Measurements from ENCODE around the gene PDE3A. TPM values are rescaled to one million over a fixed set of nuclear protein-coding genes. Genes with fewer than 3 reads are reported as not detected.

Gene PDE3A
- total RNA-seq, 5 donors from 2014 or later (not counting 1 experiment from before 2014, with no cell fraction given): 0.03 to 0.10 (median 0.09) TPM; not detected in 2

- Histone ChIP-seq H3K9me3 (no peaks in the 10 kb centered on the region), H3K4me3 (ENCODE audit: control insufficient read depth in 1 of 2, extremely low read depth in 1 of 2, low read length in 1 of 2) (no peak overlapping the region), H3K4me1 (ENCODE audit: control insufficient read depth in 1 of 2, extremely low read depth in 1 of 2, insufficient read depth in 2 of 2, low read length in 2 of 2) (no peaks in the 10 kb centered on the region), H3K36me3 (ENCODE audit: control insufficient read depth in 2 of 2, extremely low read depth in 1 of 2, insufficient read depth in 1 of 2, low read length in 1 of 2) (no peaks in the 10 kb centered on the region), H3K27ac (ENCODE audit: low read length) (no peak overlapping the region), H3K27me3 (replicated peaks in 1 of 2; ENCODE audit: control insufficient read depth in 2 of 2, extremely low read depth in 1 of 2, insufficient read depth in 2 of 2, low read length in 1 of 2) (no peaks in the 10 kb centered on the region)
- DNase-seq (no peak), ATAC-seq (replicated peaks in 1 of 4) (no peak)
- POLR2A ChIA-PET: interaction anchor here in 1 of 2 donors (0.7 kb wide), 1 partner anchor 10 kb away, joined by 3 read pairs; no protein-coding TSS in a partner anchor
- CTCF ChIA-PET: no interaction called here
- no peaks in the 10 kb centered on the region for H3K4me1 Mint-ChIP-seq
- no peak overlapping the region for H3K4me3 Mint-ChIP-seq
- no peaks in the 10 kb centered on the region for H3K36me3 Mint-ChIP-seq
- no peaks in the 10 kb centered on the region for H3K27me3 Mint-ChIP-seq
- H3K9me3 Mint-ChIP-seq: no peaks in the 10 kb centered on the region
- no peak overlapping the region for H3K27ac Mint-ChIP-seq
- no CpG with 5 or more reads among the region's 4 CpGs for WGBS (ENCODE audit: insufficient coverage)
Measured at GRCh38 chr12:20445687-20446086, 77.3 kb downstream of the PDE3A start.

GRCh38 chr12:20446836-20447235 is 78.5 kb downstream of the PDE3A start:
- Mint-ChIP-seq H3K9me3 (no peaks in the 10 kb centered on the region), H3K36me3 (no peaks in the 10 kb centered on the region), H3K27me3 (no peaks in the 10 kb centered on the region), H3K4me3 (no peak overlapping the region), H3K4me1 (no peaks in the 10 kb centered on the region), H3K27ac (no peak overlapping the region)
- no peaks in the 10 kb centered on the region for H3K4me1 ChIP-seq (ENCODE audit: control insufficient read depth in 1 of 2, extremely low read depth in 1 of 2, insufficient read depth in 2 of 2, low read length in 2 of 2)
- CTCF ChIA-PET: no interaction called here
- H3K27me3 ChIP-seq (replicated peaks in 1 of 2; ENCODE audit: control insufficient read depth in 2 of 2, extremely low read depth in 1 of 2, insufficient read depth in 2 of 2, low read length in 1 of 2): no peaks in the 10 kb centered on the region
- no peak overlapping the region for H3K4me3 ChIP-seq (ENCODE audit: control insufficient read depth in 1 of 2, extremely low read depth in 1 of 2, low read length in 1 of 2)
- no peaks in the 10 kb centered on the region for H3K36me3 ChIP-seq (ENCODE audit: control insufficient read depth in 2 of 2, extremely low read depth in 1 of 2, insufficient read depth in 1 of 2, low read length in 1 of 2)
- POLR2A ChIA-PET: no interaction called here
- H3K27ac ChIP-seq (ENCODE audit: low read length): no peak overlapping the region
- ATAC-seq (replicated peaks in 1 of 4): no peak
- H3K9me3 ChIP-seq: no peaks in the 10 kb centered on the region
- DNase-seq: no peak
- WGBS (ENCODE audit: insufficient coverage): 71% methylated on average over 2 of the region's 3 CpGs

GRCh38 chr12:20448781-20449180 is 80.4 kb downstream of the PDE3A start:
- DNase-seq (no peak), ATAC-seq (replicated peaks in 1 of 4) (no peak)
- no peaks in the 10 kb centered on the region for H3K27me3 ChIP-seq (replicated peaks in 1 of 2; ENCODE audit: control insufficient read depth in 2 of 2, extremely low read depth in 1 of 2, insufficient read depth in 2 of 2, low read length in 1 of 2)
- ChIA-PET POLR2A (no interaction called here), CTCF (no interaction called here)
- Mint-ChIP-seq H3K4me3 (no peak overlapping the region), H3K27me3 (no peaks in the 10 kb centered on the region), H3K9me3 (no peaks in the 10 kb centered on the region), H3K4me1 (no peaks in the 10 kb centered on the region), H3K27ac (no peak overlapping the region), H3K36me3 (no peaks in the 10 kb centered on the region)
- no peak overlapping the region for H3K4me3 ChIP-seq (ENCODE audit: control insufficient read depth in 1 of 2, extremely low read depth in 1 of 2, low read length in 1 of 2)
- no peaks in the 10 kb centered on the region for H3K9me3 ChIP-seq
- no peaks in the 10 kb centered on the region for H3K4me1 ChIP-seq (ENCODE audit: control insufficient read depth in 1 of 2, extremely low read depth in 1 of 2, insufficient read depth in 2 of 2, low read length in 2 of 2)
- no CpG with 5 or more reads among the region's 2 CpGs for WGBS (ENCODE audit: insufficient coverage)
- H3K27ac ChIP-seq (ENCODE audit: low read length): no peak overlapping the region
- H3K36me3 ChIP-seq (ENCODE audit: control insufficient read depth in 2 of 2, extremely low read depth in 1 of 2, insufficient read depth in 1 of 2, low read length in 1 of 2): no peaks in the 10 kb centered on the region

GRCh38 chr12:20450591-20451180 is 82.3 kb downstream of the PDE3A start:
- Mint-ChIP-seq H3K27me3 (peaks cover 0 to 3% of the 10 kb centered on the region in 2 donors), H3K4me3 (no peak overlapping the region), H3K4me1 (no peaks in the 10 kb centered on the region), H3K27ac (no peak overlapping the region), H3K36me3 (no peaks in the 10 kb centered on the region), H3K9me3 (no peaks in the 10 kb centered on the region)
- DNase-seq: no peak
- H3K4me3 ChIP-seq (ENCODE audit: control insufficient read depth in 1 of 2, extremely low read depth in 1 of 2, low read length in 1 of 2): no peak overlapping the region
- H3K27me3 ChIP-seq (replicated peaks in 1 of 2; ENCODE audit: control insufficient read depth in 2 of 2, extremely low read depth in 1 of 2, insufficient read depth in 2 of 2, low read length in 1 of 2): no peaks in the 10 kb centered on the region
- H3K36me3 ChIP-seq (ENCODE audit: control insufficient read depth in 2 of 2, extremely low read depth in 1 of 2, insufficient read depth in 1 of 2, low read length in 1 of 2): no peaks in the 10 kb centered on the region
- no peak overlapping the region for H3K27ac ChIP-seq (ENCODE audit: low read length)
- H3K9me3 ChIP-seq: no peaks in the 10 kb centered on the region
- WGBS (ENCODE audit: insufficient coverage): 71% methylated on average over 2 of the region's 2 CpGs
- no peaks in the 10 kb centered on the region for H3K4me1 ChIP-seq (ENCODE audit: control insufficient read depth in 1 of 2, extremely low read depth in 1 of 2, insufficient read depth in 2 of 2, low read length in 2 of 2)
- POLR2A ChIA-PET: no interaction called here
- CTCF ChIA-PET: no interaction called here
- no peak for ATAC-seq (replicated peaks in 1 of 4)

- H3K4me3 ChIP-seq (ENCODE audit: control insufficient read depth in 1 of 2, extremely low read depth in 1 of 2, low read length in 1 of 2): no peak overlapping the region
- H3K36me3 ChIP-seq (ENCODE audit: control insufficient read depth in 2 of 2, extremely low read depth in 1 of 2, insufficient read depth in 1 of 2, low read length in 1 of 2): no peaks in the 10 kb centered on the region
- Mint-ChIP-seq H3K4me1 (no peaks in the 10 kb centered on the region), H3K27me3 (peaks cover 0 to 6% of the 10 kb centered on the region in 2 donors), H3K4me3 (no peak overlapping the region), H3K36me3 (no peaks in the 10 kb centered on the region), H3K27ac (no peak overlapping the region), H3K9me3 (no peaks in the 10 kb centered on the region)
- DNase-seq: no peak
- ChIA-PET CTCF (no interaction called here), POLR2A (no interaction called here)
- H3K4me1 ChIP-seq (ENCODE audit: control insufficient read depth in 1 of 2, extremely low read depth in 1 of 2, insufficient read depth in 2 of 2, low read length in 2 of 2): no peaks in the 10 kb centered on the region
- 75% methylated on average over 2 of the region's 3 CpGs for WGBS (ENCODE audit: insufficient coverage)
- H3K27me3 ChIP-seq (replicated peaks in 1 of 2; ENCODE audit: control insufficient read depth in 2 of 2, extremely low read depth in 1 of 2, insufficient read depth in 2 of 2, low read length in 1 of 2): no peaks in the 10 kb centered on the region
- H3K9me3 ChIP-seq: no peaks in the 10 kb centered on the region
- H3K27ac ChIP-seq (ENCODE audit: low read length): no peak overlapping the region
- no peak for ATAC-seq (replicated peaks in 1 of 4)
Measured at GRCh38 chr12:20451761-20452160, 83.4 kb downstream of the PDE3A start.

- WGBS (ENCODE audit: insufficient coverage): no CpG with 5 or more reads among the region's 4 CpGs
- no peak overlapping the region for H3K27ac ChIP-seq (ENCODE audit: low read length)
- no peaks in the 10 kb centered on the region for H3K36me3 Mint-ChIP-seq
- no peaks in the 10 kb centered on the region for H3K36me3 ChIP-seq (ENCODE audit: control insufficient read depth in 2 of 2, extremely low read depth in 1 of 2, insufficient read depth in 1 of 2, low read length in 1 of 2)
- no peak overlapping the region for H3K27ac Mint-ChIP-seq
- peaks cover 0 to 6% of the 10 kb centered on the region in 2 donors for H3K27me3 Mint-ChIP-seq
- no peaks in the 10 kb centered on the region for H3K27me3 ChIP-seq (replicated peaks in 1 of 2; ENCODE audit: control insufficient read depth in 2 of 2, extremely low read depth in 1 of 2, insufficient read depth in 2 of 2, low read length in 1 of 2)
- H3K4me1 ChIP-seq (ENCODE audit: control insufficient read depth in 1 of 2, extremely low read depth in 1 of 2, insufficient read depth in 2 of 2, low read length in 2 of 2): no peaks in the 10 kb centered on the region
- no peak for DNase-seq
- POLR2A ChIA-PET: no interaction called here
- H3K4me1 Mint-ChIP-seq: no peaks in the 10 kb centered on the region
- no peak overlapping the region for H3K4me3 Mint-ChIP-seq
- H3K4me3 ChIP-seq (ENCODE audit: control insufficient read depth in 1 of 2, extremely low read depth in 1 of 2, low read length in 1 of 2): no peak overlapping the region
- CTCF ChIA-PET: no interaction called here
- no peaks in the 10 kb centered on the region for H3K9me3 Mint-ChIP-seq
- ATAC-seq (replicated peaks in 1 of 4): no peak
- H3K9me3 ChIP-seq: no peaks in the 10 kb centered on the region
Measured at GRCh38 chr12:20452496-20453010, 84.2 kb downstream of the PDE3A start.
